GM10847 (cell line): Measurements from ENCODE around the gene ZNF384.

Source experiments
- POLR2A ChIP-seq: IDR thresholded peaks from 2 replicates; pipeline ENCODE4 v1.6.1; 2011; ENCODE audit not compliant: insufficient read length; ENCODE audit errors: extremely low read depth

ZNF384 gene

DNA sequence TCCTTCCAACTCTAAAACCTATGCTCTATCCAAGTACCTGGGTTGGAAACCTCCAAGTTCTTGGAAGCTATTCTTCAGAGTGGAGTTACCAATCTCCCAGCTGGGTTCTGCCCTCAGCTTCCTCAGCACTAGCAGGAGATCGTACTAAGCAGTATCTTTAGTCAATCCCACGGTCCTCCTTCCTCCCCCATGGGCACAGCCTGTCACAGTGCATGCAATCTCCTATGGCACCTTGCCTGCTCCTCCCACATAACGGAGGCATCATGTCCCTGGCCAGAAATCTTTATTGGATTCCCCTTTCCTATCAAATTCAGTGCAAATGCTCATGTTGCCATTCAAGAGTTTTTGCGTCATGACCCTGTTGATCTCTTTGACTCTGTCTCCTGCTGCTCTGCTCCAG lies 48.0 kb downstream of the ZNF384 start:
- TF ChIP-seq POLR2A = no peak

DNA sequence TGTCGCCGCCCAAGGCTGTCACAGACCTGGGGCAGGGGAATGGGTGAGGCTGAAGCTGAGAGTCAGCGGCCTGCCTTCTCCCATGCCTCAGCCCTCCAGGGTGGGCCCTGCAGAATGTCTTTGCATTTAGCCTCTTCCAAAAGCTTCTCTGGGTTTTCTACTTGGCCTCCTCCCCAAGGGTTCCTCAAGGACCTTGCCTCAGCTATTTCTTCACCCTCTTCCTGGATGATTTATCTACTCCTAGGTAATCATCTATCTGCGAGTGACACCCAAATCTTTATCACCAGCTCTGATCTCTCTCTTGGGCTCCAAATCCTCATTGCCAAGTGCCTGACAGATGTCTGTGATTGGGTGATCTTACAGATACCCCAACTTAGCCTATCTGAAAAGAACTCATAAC lies 48.7 kb downstream of the ZNF384 start:
- no peak for TF ChIP-seq POLR2A

DNA sequence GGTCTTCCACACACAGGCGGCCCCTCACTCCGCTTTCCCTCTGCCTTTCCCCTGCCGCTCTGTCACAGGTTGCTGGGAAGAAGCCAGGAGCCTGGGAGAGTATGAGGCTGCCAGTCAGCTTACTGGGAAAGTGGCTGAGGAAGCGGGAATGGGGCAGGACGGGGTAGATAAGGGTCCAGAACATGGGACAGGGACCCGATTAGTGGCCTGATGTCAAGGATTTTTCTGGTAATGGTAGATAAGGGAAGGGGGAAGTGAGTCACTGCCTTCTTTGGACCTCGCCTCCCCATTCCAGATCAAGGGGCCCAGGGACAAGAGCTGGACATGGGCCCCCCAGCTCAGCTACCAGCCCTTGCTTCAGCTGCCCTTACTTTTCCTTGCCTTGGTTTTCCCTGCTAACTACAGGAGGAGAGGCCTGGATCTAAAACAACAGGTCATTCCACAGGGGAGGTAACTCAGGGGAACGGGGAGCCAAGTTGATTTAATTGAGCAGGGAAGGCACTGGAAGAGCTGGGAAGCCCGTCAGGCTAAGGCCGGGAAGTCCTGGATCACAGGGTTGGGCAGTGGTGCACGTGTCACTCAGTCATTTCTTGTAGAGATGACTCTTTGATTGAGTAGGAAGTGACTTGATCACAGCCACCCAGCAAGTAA lies 49.9 kb downstream of the ZNF384 start:
- no peak for TF ChIP-seq POLR2A

DNA sequence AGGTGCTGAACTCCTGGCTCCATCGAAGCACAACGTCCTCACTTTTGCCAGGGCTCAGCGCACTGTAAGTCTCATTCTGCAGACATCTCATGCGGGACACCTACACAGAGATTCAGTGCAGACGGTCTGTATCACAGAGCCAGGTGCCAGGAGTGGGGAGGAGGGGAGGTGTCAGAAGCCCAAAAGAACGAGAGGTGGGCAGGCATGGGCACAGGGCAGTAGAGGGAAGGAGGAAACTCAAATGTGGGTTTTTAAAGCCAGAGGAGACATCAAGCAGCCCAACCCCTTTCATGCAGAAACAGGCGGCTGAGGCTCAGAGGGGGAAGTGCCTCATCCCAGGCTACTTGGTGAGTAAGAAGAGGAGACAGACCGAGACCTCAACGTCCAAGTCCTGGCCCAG lies 50.9 kb downstream of the ZNF384 start:
- no peak for TF ChIP-seq POLR2A

DNA sequence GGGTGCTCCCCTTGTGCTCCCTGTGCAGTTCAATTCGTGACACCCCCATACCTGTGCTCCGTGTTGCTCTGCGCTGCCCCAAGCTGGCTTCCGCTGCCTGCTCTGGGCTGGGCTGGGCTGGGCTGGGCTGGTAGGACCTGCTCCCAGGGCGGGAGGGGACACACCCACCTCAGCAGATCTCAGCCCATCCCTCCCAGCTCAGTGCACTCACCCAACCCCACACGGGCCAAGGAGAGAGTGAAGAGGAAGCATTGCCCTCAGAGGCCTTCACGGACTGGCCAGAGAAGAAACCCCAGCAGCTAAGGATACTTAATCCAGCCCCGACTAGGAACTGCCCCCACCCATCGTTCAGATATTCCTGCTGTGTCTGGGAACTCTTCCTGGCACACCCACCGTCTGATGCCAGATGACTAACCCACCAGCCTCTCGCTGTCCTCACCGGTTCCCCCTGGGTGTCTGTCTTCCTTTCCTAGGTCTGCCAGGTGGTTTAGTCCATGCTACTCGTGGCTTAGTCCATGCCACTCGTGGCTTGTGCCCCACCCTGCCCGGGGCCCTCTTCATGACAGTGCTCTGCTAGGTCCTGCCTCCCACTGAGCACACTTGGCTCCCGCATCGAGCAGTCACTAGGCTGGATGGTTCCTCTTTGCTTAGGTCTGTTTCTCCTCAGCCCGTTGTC lies 53.2 kb downstream of the ZNF384 start, which contains the start of gene LPAR5:
LPAR5 (minus strand) TSS at position 104 of the 676 bp plus-strand sequence. CDS start 14,711 bp downstream, outside the sequence.
- peak; percentile 53 for TF ChIP-seq POLR2A

DNA sequence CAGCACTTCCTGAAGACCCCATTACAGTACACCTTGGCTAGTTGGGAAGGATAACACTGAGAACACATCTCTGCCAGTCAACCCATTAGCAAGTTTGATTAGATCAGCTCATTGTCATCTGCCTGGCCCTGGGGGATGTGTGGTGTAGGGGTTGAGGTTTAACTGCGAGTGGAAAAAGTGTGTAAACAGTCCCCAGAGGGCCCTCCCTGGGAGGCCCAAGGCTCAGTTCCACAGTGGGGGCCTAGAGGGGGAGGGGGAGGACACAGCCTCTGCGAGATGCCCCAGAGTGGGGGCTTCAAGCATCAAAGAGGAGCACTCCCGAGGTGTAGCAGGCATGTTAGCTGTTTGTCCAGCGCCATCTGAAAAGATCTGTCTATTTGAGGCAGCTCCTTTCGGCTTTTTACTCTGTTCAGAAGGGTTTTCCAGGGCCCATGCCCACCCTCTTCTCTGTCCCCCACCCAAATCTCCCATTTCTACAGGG lies 53.8 kb downstream of the ZNF384 start:
- TF ChIP-seq POLR2A = no peak

DNA sequence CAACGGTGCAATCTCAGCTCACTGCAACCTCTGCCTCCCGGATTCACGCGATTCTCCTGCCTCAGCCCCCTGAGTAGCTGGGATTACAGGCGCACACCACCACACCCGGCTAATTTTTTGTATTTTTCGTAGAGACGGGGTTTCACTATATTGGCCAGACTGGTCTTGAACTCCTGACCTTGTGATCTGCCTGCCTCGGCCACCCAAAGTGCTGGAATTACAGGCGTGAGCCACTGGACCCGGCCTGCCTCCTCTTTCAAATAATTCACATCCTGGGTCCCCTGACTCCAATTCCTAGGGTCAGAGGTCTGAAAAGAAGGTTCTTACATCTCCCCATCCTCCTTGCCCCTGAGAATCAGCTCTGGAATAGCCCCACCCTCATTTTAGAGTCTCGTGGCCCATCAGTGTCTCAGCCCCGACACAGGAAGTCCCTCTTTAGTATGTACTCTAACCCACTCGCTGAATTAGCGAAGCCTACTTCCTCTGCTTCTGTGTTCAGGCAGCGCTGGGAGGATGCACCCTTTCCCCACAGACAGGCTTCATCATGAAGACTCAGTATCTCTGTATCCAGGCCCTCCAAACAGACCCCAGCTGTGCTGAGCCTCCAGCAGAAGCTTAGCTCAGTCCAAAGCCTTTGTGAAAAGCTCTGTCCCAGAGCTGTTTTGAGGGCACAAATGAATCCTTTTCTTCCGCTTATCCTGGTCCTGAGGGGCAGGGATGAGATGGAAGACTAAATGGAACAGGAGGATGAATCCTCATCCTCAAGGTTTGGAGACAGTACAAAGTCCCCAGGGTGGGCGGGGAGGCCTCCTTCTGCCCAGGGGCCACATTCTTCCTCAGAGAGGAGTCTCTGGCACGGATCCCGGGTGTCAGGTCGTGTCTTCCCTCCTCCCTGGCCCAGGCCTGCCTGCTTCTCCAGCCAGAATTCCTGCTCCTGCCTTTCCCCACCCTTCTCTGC lies 56.9 kb downstream of the ZNF384 start:
- TF ChIP-seq POLR2A = peak; percentile 13

DNA sequence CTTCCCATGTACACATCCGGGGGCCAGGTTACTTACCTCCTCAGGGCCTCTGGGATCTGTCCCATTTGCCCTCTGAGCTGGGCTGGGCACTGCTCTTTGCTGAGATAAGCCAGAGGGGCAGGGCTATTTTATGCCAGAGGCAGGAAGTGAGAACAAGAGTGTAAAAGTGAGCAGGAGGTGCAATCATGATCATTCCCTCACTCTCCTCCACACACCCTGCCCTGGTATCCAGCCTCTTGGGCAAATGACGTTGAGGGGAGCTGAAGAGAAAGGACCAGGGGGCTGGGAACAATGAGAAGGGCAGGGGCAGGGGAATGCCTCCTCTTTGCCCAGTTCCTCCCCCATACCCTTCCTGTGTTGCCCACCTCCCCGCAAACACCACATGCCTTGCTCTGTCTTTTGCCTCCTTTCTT lies 57.6 kb downstream of the ZNF384 start:
- no peak for TF ChIP-seq POLR2A

DNA sequence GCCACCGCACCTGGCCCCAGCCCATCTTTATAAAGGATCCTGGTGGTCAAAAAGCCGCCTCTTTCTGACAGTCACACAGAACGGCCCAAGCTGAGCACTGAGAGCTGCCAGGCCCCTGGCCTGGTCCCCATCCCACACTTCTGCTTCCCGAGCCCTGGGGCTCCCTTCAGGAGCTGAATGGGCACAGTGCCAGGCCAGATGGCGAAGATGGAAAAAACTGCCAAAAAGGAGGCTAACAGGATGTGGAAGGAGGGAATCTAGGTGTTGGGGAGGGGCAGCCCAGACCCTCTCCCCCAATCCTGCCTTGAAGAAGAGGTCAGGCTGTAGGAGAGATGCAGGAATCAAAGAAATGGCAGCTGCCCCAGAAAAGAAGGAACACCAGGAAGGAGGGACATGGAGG lies 58.4 kb downstream of the ZNF384 start:
- TF ChIP-seq POLR2A = no peak

DNA sequence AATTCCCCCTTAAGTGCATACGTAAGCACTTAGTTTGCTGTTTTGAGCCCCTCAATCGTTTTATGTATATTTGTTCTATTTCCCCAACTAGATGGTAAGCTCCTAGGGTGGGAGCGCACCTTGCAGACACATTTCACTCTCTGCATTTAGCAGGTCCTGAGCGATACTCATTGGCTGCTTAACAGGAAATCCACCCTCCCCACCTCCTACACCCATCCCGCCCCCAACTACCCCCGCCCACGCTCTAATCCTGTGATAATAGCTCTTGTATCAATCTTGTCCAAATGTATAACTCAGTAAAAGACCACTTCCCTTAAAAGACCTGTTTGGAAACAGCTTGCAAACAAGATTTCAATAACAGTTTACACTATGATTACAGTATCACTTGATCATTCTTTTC lies 61.6 kb downstream of the ZNF384 start:
- no peak for TF ChIP-seq POLR2A

DNA sequence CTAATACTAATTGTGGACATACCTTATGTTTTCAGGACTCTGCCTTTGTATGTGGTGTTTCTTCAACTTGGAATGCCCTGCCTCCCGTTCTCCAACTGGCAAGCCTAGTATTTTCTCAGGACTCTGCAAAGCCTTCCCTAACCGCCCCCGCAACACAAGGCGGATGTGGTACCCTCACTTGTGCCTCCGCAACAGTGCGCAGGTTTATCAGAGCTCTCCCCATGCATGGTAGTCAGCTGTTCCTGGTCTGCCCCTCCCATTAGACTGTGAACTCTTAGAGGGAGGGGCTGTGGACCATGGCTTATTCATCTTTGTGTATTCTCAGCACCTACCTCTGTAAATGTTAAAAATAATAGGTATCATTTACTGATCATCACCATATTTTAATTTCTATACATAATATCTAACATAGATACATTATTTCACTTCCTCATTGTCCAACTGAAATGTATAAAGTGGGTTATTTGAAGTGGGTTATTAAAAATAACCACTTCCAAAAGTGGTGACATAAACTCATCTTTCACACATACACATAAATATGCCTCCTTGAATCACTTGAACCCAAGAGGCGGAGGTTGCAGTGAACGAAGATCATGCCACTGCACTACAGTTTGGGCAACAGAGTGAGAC lies 62.4 kb downstream of the ZNF384 start:
- TF ChIP-seq POLR2A = no peak

DNA sequence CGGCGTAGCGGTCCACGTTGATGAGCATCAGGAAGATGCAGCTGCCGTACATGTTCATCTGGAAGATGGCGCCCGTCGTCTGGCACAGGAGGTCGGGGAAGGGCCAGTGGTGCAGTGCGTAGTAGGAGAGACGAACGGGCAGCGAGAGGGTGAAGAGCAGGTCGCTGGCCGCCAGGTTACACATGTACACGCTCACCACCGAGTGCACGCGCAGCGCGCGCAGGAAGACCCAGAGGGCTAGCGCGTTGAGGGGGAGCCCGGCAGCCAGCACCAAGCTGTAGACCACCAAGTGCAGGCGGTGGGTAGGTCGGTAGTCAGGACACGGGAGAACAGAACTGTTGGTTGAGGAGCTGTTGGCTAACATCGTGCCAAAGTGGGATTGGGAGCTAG lies 68.3 kb downstream of the ZNF384 start:
- no peak for TF ChIP-seq POLR2A

DNA sequence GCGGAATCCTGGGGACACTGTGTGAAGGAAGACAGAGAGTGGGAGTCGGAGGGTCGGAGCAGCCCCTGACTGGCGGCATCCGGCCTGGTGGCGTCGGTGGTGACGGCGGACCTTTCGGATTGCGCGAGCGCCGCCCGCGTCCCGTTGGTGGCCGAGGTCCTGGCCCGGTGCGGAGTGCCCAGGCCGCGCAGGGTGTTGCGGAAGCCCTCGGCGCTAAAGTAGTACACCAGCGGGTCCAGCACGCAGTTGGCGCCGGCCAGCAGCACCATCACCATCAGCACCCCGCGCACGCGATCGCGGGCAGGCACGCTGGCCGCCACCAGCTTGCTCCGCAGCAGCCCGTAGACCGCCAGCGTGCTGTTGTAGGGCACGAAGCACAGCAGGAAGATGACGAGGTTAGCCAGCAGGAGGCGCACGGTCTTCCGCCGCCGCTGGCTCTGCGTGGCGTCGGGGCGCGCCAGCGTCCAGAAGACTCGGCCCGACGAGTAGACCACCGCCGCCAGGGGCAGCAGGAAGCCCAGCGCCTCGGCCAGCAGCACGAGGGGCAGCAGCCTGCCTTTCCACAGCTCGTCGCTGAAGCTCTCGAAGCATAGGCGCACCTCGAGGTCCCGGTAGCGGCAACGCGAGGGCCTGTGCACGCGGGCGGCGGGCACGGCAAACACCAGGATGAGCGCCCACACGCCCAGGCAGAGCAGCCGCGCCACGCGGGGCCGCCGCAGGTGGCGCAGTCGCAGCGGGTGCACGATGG lies 68.9 kb downstream of the ZNF384 start:
- no peak for TF ChIP-seq POLR2A

DNA sequence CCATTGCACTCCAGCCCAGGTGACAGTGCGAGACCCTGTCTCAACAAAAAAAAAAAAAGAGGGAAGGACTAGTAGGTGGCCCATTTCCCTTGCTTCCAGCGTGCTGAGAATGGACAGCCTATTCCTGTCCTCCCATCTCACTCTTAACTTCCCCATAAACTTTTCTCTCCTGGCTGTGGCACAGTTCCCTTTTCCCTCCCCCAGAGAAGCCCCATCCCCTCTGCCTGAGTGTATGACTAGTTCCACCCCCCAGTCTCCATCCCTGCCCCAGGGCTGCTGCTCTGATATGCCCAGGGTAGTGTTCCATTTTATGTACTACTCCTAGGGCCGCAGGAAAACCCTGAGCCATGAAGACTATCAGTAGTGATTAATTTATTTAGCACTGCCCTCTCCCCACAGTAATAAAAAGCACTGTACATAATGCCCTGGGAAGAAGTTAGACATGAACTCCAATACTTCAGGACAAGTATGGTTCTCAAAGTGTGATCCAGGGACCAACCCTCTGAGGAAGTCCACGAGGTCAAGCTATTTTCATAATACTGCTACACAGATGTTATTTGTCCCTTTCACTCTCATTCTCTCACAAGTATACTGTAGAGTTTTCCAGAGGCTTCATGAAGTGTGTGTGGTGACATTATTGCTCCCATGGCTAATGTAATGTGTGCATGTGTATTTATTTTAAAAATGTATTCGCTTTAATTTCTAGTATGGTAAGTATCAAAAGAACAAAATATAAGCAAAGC lies 70.5 kb downstream of the ZNF384 start:
- no peak for TF ChIP-seq POLR2A
